Calu3 (cell line): ENCODE data around the gene RERE. TPM values are rescaled to one million over a fixed set of nuclear protein-coding genes. Genes with fewer than 3 reads are reported as not detected.

Experiments
- BruUV-seq: library from RNA; stranded (reverse); fragments of 400-500 nt; replicated peaks from 2 replicates; lab custom pipeline; 2021; lab: Mats Ljungman, UMichigan
- CTCF ChIA-PET: fragments of 300-600 bp; sonication (Branson Sonifier 250); formaldehyde crosslinking; loops from one replicate; lab custom pipeline; 2022; ENCODE audit warnings: antibody characterized with exemption; lab: Charles Lee
- DNase-seq: peaks from one replicate; pipeline ENCODE4 v3.0.0; 2022
- H3K27ac Mint-ChIP-seq: one replicate; pipeline ENCODE4 v1.8.0; 2022; ENCODE audit warnings: mixed read lengths; ENCODE audit not compliant: unreplicated experiment
- H3K27me3 Mint-ChIP-seq: one replicate; pipeline ENCODE4 v1.8.0; 2022; ENCODE audit warnings: mixed read lengths; ENCODE audit not compliant: unreplicated experiment
- H3K36me3 Mint-ChIP-seq: one replicate; pipeline ENCODE4 v1.8.0; 2022; ENCODE audit warnings: mild to moderate bottlenecking, moderate library complexity, mixed read lengths; ENCODE audit not compliant: insufficient read depth, unreplicated experiment
- H3K4me1 Mint-ChIP-seq: one replicate; pipeline ENCODE4 v1.8.0; 2022; ENCODE audit warnings: mild to moderate bottlenecking, low read depth, mixed read lengths; ENCODE audit not compliant: unreplicated experiment
- H3K4me3 Mint-ChIP-seq: one replicate; pipeline ENCODE4 v1.8.0; 2022; ENCODE audit warnings: mild to moderate bottlenecking, low read depth, moderate library complexity, mixed read lengths; ENCODE audit not compliant: unreplicated experiment
- H3K9me3 Mint-ChIP-seq: one replicate; pipeline ENCODE4 v1.8.0; 2022; ENCODE audit warnings: low read depth, mixed read lengths; ENCODE audit not compliant: unreplicated experiment
- CTCF ChIP-seq: fragments of 200-600 bp; IDR thresholded peaks from one replicate; pipeline ENCODE4 v1.8.0; 2022; ENCODE audit warnings: antibody characterized with exemption; ENCODE audit not compliant: unreplicated experiment
- intact Hi-C: fragments of 100-400 bp; cut with micrococcal nuclease; formaldehyde crosslinking; loops from one replicate; pipeline ENCODE4 v1.10.0; 2022; ENCODE audit not compliant: unreplicated experiment
- total RNA-seq: library from RNA; stranded (reverse); gene quantifications from 2 replicates; pipeline ENCODE4 v1.2.3, GENCODE V29; 2022

The RERE gene
- total RNA-seq, 1 experiment from 2014 or later = 45.9 TPM

- intact Hi-C loops = no loop called here
- TF ChIP-seq CTCF = no peak
- H3K9me3 Mint-ChIP-seq = no peaks in the 10 kb centered on the region
- H3K4me1 Mint-ChIP-seq = peaks cover 19% of the 10 kb centered on the region
- no peak overlapping the region for H3K4me3 Mint-ChIP-seq
- no peak overlapping the region for H3K27ac Mint-ChIP-seq
- CTCF ChIA-PET = no interaction called here
- H3K27me3 Mint-ChIP-seq = no peaks in the 10 kb centered on the region
- H3K36me3 Mint-ChIP-seq = peaks cover 4% of the 10 kb centered on the region
- DNase-seq = no peak
- BruUV-seq = no TSS peak
These were observed 358.8 kb downstream of the RERE start for GRCh38 chr1:8458607-8459006.

GRCh38 chr1:8457760-8458381 is 359.6 kb downstream of the RERE start:
- Mint-ChIP-seq H3K4me1 (peaks cover 11% of the 10 kb centered on the region), H3K36me3 (peaks cover 4% of the 10 kb centered on the region), H3K27ac (no peak overlapping the region), H3K27me3 (no peaks in the 10 kb centered on the region), H3K4me3 (no peak overlapping the region), H3K9me3 (no peaks in the 10 kb centered on the region)
- intact Hi-C loops = no loop called here
- BruUV-seq = no TSS peak
- no peak for DNase-seq
- TF ChIP-seq CTCF = no peak
- CTCF ChIA-PET = interaction anchor here (0.6 to 0.7 kb wide), 2 partner anchors 11 to 775 kb away, joined by 3 to 4 read pairs; no protein-coding TSS in a partner anchor

GRCh38 chr1:8456991-8457390 is 360.4 kb downstream of the RERE start:
- Mint-ChIP-seq H3K27ac (no peak overlapping the region), H3K36me3 (peaks cover 4% of the 10 kb centered on the region), H3K4me1 (peaks cover 11% of the 10 kb centered on the region), H3K4me3 (no peak overlapping the region), H3K27me3 (no peaks in the 10 kb centered on the region), H3K9me3 (no peaks in the 10 kb centered on the region)
- intact Hi-C loops = no loop called here
- DNase-seq = no peak
- no peak for TF ChIP-seq CTCF
- no TSS peak for BruUV-seq
- CTCF ChIA-PET = no interaction called here

DNA sequence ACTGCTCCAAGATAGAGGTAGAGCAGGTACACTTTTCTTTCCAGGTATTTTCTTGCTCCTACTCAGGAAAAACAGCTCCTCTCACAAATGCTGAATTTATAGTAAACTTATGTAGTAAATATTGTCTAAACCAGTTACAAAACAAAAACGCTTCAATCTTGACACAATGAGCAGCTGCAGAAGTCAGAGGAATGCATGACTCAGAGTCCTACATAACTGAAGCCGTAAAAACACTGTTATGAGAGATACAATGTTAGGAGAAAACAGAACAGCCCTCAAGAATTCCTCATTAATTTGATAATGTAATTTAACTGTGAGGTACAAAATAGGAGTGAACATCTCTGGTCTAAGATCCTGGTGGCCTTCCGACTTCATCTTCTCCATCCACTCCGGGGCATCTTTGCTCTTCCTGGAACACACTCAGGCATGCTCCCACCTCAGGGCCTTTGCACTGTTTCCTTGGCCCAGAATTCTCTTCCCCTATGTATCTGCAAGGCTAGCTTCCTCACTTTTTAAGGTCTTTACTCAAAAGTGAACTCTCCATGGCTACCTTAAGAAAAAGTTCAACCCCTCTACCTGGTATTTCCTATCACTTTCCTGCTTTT is 361.0 kb downstream of the RERE start:
- intact Hi-C loops = no loop called here

More for the DNA sequence above, 361.0 kb downstream of the RERE start:
- Mint-ChIP-seq H3K36me3 (peaks cover 2% of the 10 kb centered on the region), H3K4me3 (no peak overlapping the region), H3K4me1 (peaks cover 11% of the 10 kb centered on the region), H3K9me3 (no peaks in the 10 kb centered on the region), H3K27ac (no peak overlapping the region), H3K27me3 (no peaks in the 10 kb centered on the region)
- CTCF ChIA-PET = no interaction called here
- TF ChIP-seq CTCF = no peak
- no TSS peak for BruUV-seq
- no peak for DNase-seq
